H1 (cell line): ENCODE results near the gene ETS1. TPM values are rescaled to one million over a fixed set of nuclear protein-coding genes. Genes with fewer than 3 reads are reported as not detected.

Experiments used
- CTCF ChIA-PET: fragments of 300-600 bp; sonication (Branson Sonifier 250); formaldehyde crosslinking; loops from one replicate; lab custom pipeline; 2021; ENCODE audit not compliant: partially characterized antibody; lab: Charles Lee
- POLR2A ChIA-PET: fragments of 300-600 bp; sonication (Branson Sonifier 250); formaldehyde crosslinking; loops from one replicate; lab custom pipeline; 2021; ENCODE audit warnings: inconsistent platforms; ENCODE audit not compliant: partially characterized antibody; lab: Charles Lee
- DNase-seq, 2 experiments: peaks; one replicate each; pipeline versions ENCODE4 v3.0.0 to v3.0.0-alpha.2; 2010 to 2022; ENCODE audit warnings: low spot score in 2 of 2, low read depth in 1 of 2, mixed read lengths in 1 of 2
- FAIRE-seq: peaks from 2 replicates; lab custom pipeline; 2011; peaks lifted over from hg19 to GRCh38; lab: Jason Lieb, UNC
- H2AFZ ChIP-seq: 2 replicates; pipeline ENCODE4 v1.8.1; 2012; ENCODE audit warnings: low read length, inconsistent platforms
- H2AK5ac ChIP-seq: 2 replicates; pipeline ENCODE4 v1.6.1; 2013; ENCODE audit warnings: low read depth, low read length
- H2BK120ac ChIP-seq: replicated peaks from 2 replicates; pipeline ENCODE3; 2013; ENCODE audit warnings: low read depth, low read length, inconsistent platforms
- H2BK12ac ChIP-seq: 2 replicates; pipeline ENCODE4 v1.6.1; 2013; ENCODE audit warnings: low read depth, low read length
- H2BK15ac ChIP-seq: 2 replicates; pipeline ENCODE4 v1.6.1; 2013; ENCODE audit warnings: low read length
- H2BK20ac ChIP-seq: 2 replicates; pipeline ENCODE4 v1.6.1; 2013; ENCODE audit warnings: low read length
- H2BK5ac ChIP-seq: 2 replicates; pipeline ENCODE4 v1.6.1; 2013; ENCODE audit warnings: low read depth, low read length
- H3K14ac ChIP-seq: 2 replicates; pipeline ENCODE4 v1.6.1; 2013; ENCODE audit warnings: inconsistent platforms; ENCODE audit not compliant: insufficient read length
- H3K18ac ChIP-seq: 2 replicates; pipeline ENCODE4 v1.6.1; 2013; ENCODE audit warnings: low read length; ENCODE audit errors: extremely low read depth
- H3K23ac ChIP-seq: 2 replicates; pipeline ENCODE4 v1.6.1; 2013; ENCODE audit warnings: inconsistent platforms; ENCODE audit not compliant: insufficient read length
- H3K23me2 ChIP-seq: 2 replicates; pipeline ENCODE4 v1.6.1; 2013; ENCODE audit warnings: low read depth, low read length
- H3K27ac ChIP-seq: 2 replicates; pipeline ENCODE4 v1.6.1; 2011; ENCODE audit warnings: low read depth, low read length, inconsistent platforms
- H3K27me3 ChIP-seq, 4 experiments: replicated peaks in 1 of 4; 1 replicate in 1 of 4; 2 replicates in 3 of 4; pipeline versions ENCODE4 v1.6.1 to v1.8.1; 2011 to 2013; ENCODE audit warnings: low read length in 3 of 4, mild to moderate bottlenecking in 3 of 4, inconsistent platforms in 2 of 4, mixed read lengths in 2 of 4, moderate library complexity in 1 of 4; ENCODE audit not compliant: control insufficient read depth in 3 of 4, insufficient read depth in 3 of 4; ENCODE audit errors: extremely low read depth in 1 of 4
- H3K36me3 ChIP-seq, 4 experiments: 2 replicates each; pipeline versions ENCODE4 v1.6.1 to v1.8.1; 2011 to 2013; ENCODE audit warnings: mild to moderate bottlenecking in 4 of 4, low read length in 3 of 4, moderate library complexity in 2 of 4, control low read depth in 1 of 4, inconsistent platforms in 1 of 4; ENCODE audit not compliant: insufficient read depth in 4 of 4, control insufficient read depth in 2 of 4
- H3K4ac ChIP-seq: replicated peaks from 2 replicates; pipeline ENCODE3; 2013; ENCODE audit warnings: low read length, low read depth, mixed read lengths, inconsistent platforms; ENCODE audit not compliant: insufficient read length
- H3K4me1 ChIP-seq, 4 experiments: replicated peaks in 1 of 4; 1 replicate in 1 of 4; 2 replicates in 3 of 4; pipeline versions ENCODE4 v1.6.1 to v1.8.1; 2011 to 2013; ENCODE audit warnings: low read length in 3 of 4, inconsistent platforms in 2 of 4, mixed read lengths in 1 of 4; ENCODE audit not compliant: insufficient read depth in 4 of 4, control insufficient read depth in 3 of 4
- H3K4me2 ChIP-seq, 2 experiments: 2 replicates each; pipeline versions ENCODE4 v1.6.1 to v1.8.1; 2011 to 2013; ENCODE audit warnings: low read depth in 2 of 2, low read length in 2 of 2, control low read depth in 1 of 2, inconsistent platforms in 1 of 2, mild to moderate bottlenecking in 1 of 2; ENCODE audit not compliant: insufficient read depth in 1 of 2
- H3K4me3 ChIP-seq, 4 experiments: fragments of 200-600, 300-600 bp in 1 of 4; sonication (generic), shearing (Covaris generic), sonication (Bioruptor Twin) in 1 of 4; 2 replicates each; pipeline versions ENCODE4 v1.5.1 to v1.8.1; 2011 to 2016; ENCODE audit warnings: low read length in 4 of 4, low read depth in 3 of 4, control low read depth in 2 of 4, inconsistent platforms in 2 of 4, mild to moderate bottlenecking in 2 of 4, mixed read lengths in 1 of 4, moderate library complexity in 1 of 4; ENCODE audit not compliant: insufficient read depth in 2 of 4; ENCODE audit errors: extremely low read depth in 1 of 4
- H3K56ac ChIP-seq: replicated peaks from 2 replicates; pipeline ENCODE3; 2013; ENCODE audit warnings: low read depth, mild to moderate bottlenecking, mixed read lengths, low read length, inconsistent platforms; ENCODE audit not compliant: insufficient read length
- H3K79me1 ChIP-seq: 2 replicates; pipeline ENCODE4 v1.6.1; 2013; ENCODE audit warnings: low read depth, low read length, control low read depth
- H3K79me2 ChIP-seq, 2 experiments: 2 replicates each; pipeline versions ENCODE4 v1.6.1 to v1.8.1; 2012 to 2013; ENCODE audit warnings: low read length in 2 of 2, mild to moderate bottlenecking in 2 of 2, inconsistent platforms in 1 of 2; ENCODE audit not compliant: insufficient read depth in 2 of 2, control insufficient read depth in 1 of 2
- H3K9ac ChIP-seq, 4 experiments: replicated peaks in 1 of 4; 1 replicate in 1 of 4; 2 replicates in 3 of 4; pipeline versions ENCODE4 v1.6.1 to v1.8.1; 2011 to 2013; ENCODE audit warnings: low read depth in 3 of 4, low read length in 3 of 4, control low read depth in 2 of 4, mild to moderate bottlenecking in 2 of 4, moderate library complexity in 2 of 4, inconsistent platforms in 1 of 4; ENCODE audit errors: extremely low read depth in 1 of 4
- H3K9me3 ChIP-seq, 2 experiments: 2 replicates each; pipeline versions ENCODE4 v1.6.1 to v1.8.1; 2012 to 2013; ENCODE audit warnings: mild to moderate bottlenecking in 2 of 2, moderate library complexity in 2 of 2, control low read depth in 1 of 2, inconsistent platforms in 1 of 2, low read depth in 1 of 2, low read length in 1 of 2, mixed read lengths in 1 of 2; ENCODE audit not compliant: insufficient read depth in 2 of 2
- H4K20me1 ChIP-seq, 2 experiments: replicated peaks in 1 of 2; 2 replicates each; pipeline versions ENCODE3 to v1.8.1; 2011 to 2013; ENCODE audit warnings: inconsistent platforms in 2 of 2, low read length in 2 of 2, mild to moderate bottlenecking in 1 of 2; ENCODE audit not compliant: insufficient read depth in 2 of 2, control insufficient read depth in 1 of 2
- H4K5ac ChIP-seq: 2 replicates; pipeline ENCODE4 v1.6.1; 2013; ENCODE audit warnings: low read length, low read depth, mixed read lengths, inconsistent platforms; ENCODE audit not compliant: insufficient read length
- H4K8ac ChIP-seq: 2 replicates; pipeline ENCODE4 v1.8.0; 2013; ENCODE audit warnings: mild to moderate bottlenecking, moderate library complexity, low read length, inconsistent platforms; ENCODE audit not compliant: insufficient read depth; ENCODE audit errors: extremely low read depth
- H4K91ac ChIP-seq: replicated peaks from 2 replicates; pipeline ENCODE3; 2013; ENCODE audit warnings: low read length, mixed read lengths, inconsistent platforms; ENCODE audit not compliant: insufficient read length
- ASH2L ChIP-seq: fragments of 200-600, 300-600 bp; sonication (generic); IDR thresholded peaks from one replicate; pipeline ENCODE4 v1.7.1; 2017; ENCODE audit warnings: low read length
- ATF2 ChIP-seq: IDR thresholded peaks from 2 replicates; pipeline ENCODE4 v1.6.1; 2012; ENCODE audit warnings: low read length, inconsistent platforms
- BCL11A ChIP-seq, 2 experiments: IDR thresholded peaks; one replicate each; pipeline ENCODE4 v1.6.1; 2011; ENCODE audit warnings: low read depth in 2 of 2, low read length in 2 of 2, mild to moderate bottlenecking in 2 of 2
- CEBPB ChIP-seq: IDR thresholded peaks from 2 replicates; pipeline ENCODE4 v1.6.1; 2012; ENCODE audit warnings: low read depth, low read length
- EP300 ChIP-seq, 2 experiments: IDR thresholded peaks; 1 replicate in 1 of 2; 2 replicates in 1 of 2; pipeline ENCODE4 v1.6.1; 2011 to 2012; ENCODE audit warnings: low read depth in 2 of 2, low read length in 2 of 2, mild to moderate bottlenecking in 2 of 2, borderline replicate concordance in 1 of 2, inconsistent platforms in 1 of 2, moderate library complexity in 1 of 2
- MAX ChIP-seq: IDR thresholded peaks from 2 replicates; pipeline ENCODE4 v1.6.1; 2012; ENCODE audit warnings: inconsistent platforms
- POLR2AphosphoS5 ChIP-seq: IDR thresholded peaks from 2 replicates; pipeline ENCODE4 v1.6.1; 2011; ENCODE audit warnings: low read depth, low read length
- POU5F1 ChIP-seq: IDR thresholded peaks from 2 replicates; pipeline ENCODE4 v1.6.1; 2011; ENCODE audit warnings: low read depth, mild to moderate bottlenecking, low read length, moderate library complexity
- SIX5 ChIP-seq: IDR thresholded peaks from 2 replicates; pipeline ENCODE4 v1.6.1; 2011; ENCODE audit warnings: mild to moderate bottlenecking, low read depth, low read length
- SP2 ChIP-seq: IDR thresholded peaks from 2 replicates; pipeline ENCODE4 v1.6.1; 2012; ENCODE audit warnings: mild to moderate bottlenecking, low read length, inconsistent platforms
- TEAD4 ChIP-seq: IDR thresholded peaks from 2 replicates; pipeline ENCODE4 v1.6.1; 2012; ENCODE audit warnings: low read depth, low read length, inconsistent platforms, mixed read lengths
- WGBS, 2 experiments: shearing (Covaris generic) in 1 of 2; methylation state at CpG; one replicate each; pipeline versions ENCODE4 v1.1.6 to v1.1.7; 2013 to 2015; ENCODE audit warnings: low lambda C conversion rate in 2 of 2, mixed read lengths in 2 of 2, inconsistent platforms in 1 of 2, low coverage in 1 of 2, missing lambda C conversion rate in 1 of 2; ENCODE audit not compliant: insufficient replicate concordance in 2 of 2, insufficient coverage in 1 of 2, insufficient read length in 1 of 2; ENCODE audit errors: extremely low coverage in 1 of 2, missing lambda C conversion rate in 1 of 2; 5-methylcytosine and 5-hydroxymethylcytosine counted together
- polyA plus RNA-seq, 7 experiments: library from polyadenylated mRNA; depleted of rRNA in 3 of 7; stranded (reverse) in 5 of 7; unstranded in 2 of 7; fragments of >200 nt in 5 of 7; fragments of 200-250 nt in 2 of 7; gene quantifications; 1 replicate in 5 of 7; 2 replicates in 1 of 7; 4 replicates in 1 of 7; pipeline versions ENCODE4 v1.2.1 to v1.2.3, GENCODE V29; 2011 to 2013; ENCODE audit warnings: missing spikeins in 2 of 7, mixed read lengths in 2 of 7
- total RNA-seq: library from RNA; stranded (reverse); fragmentation: NEBNext Ultra II Directional; extraction: Animal tissue kit (Norgen Biotek cat#: 25700); gene quantifications from 2 replicates; pipeline ENCODE4 v1.2.1, GENCODE V29; 2021
- TF ChIP-seq, protein P1 (sequence below): IDR thresholded peaks from 2 replicates; pipeline ENCODE4 v1.6.1; 2012; ENCODE audit warnings: inconsistent platforms

Gene ETS1
- total and polyA plus RNA-seq, 2 of the 8 experiments (the other 6 are each of a cell fraction or from before 2014, with no cell fraction given) = 10.0 to 35.3 TPM

GRCh38 chr11:128524172-128524571, 63.2 kb downstream of the ETS1 start:
- H3K23me2 ChIP-seq = peaks cover 5% of the 10 kb centered on the region; the same call in 1 of the 2 replicates
- ChIA-PET POLR2A (no interaction called here), CTCF (no interaction called here)
- no peak overlapping the region for H3K56ac ChIP-seq
- 90% methylated on average over 4 of the region's 4 CpGs; no CpG with 5 or more reads in 1 of the 2 experiments for WGBS, 2 experiments
- H4K8ac ChIP-seq = no peak overlapping the region
- no peak overlapping the region for H2BK5ac ChIP-seq
- H3K79me2 ChIP-seq = 0 out of 4 replicates have a peak, but pooled peaks cover 0 to 3% of the 10 kb centered on the region in 2 experiments
- H2BK12ac ChIP-seq = no peak overlapping the region
- no peak for FAIRE-seq
- H3K4ac ChIP-seq = no peak overlapping the region
- no peak overlapping the region for H2BK15ac ChIP-seq
- H4K20me1 ChIP-seq = no peaks in the 10 kb centered on the region
- H3K14ac ChIP-seq = no peak overlapping the region
- no peak overlapping the region for H3K4me3 ChIP-seq
- DNase-seq = no peak
- no peak overlapping the region for H4K91ac ChIP-seq
- H3K27me3 ChIP-seq = peaks cover 0 to 39% (median 14%) of the 10 kb centered on the region in 4 experiments; a peak in 6 of 7 replicates
- no peak overlapping the region for H3K18ac ChIP-seq
- H2BK20ac ChIP-seq = no peak overlapping the region
- H3K9me3 ChIP-seq = no peaks in the 10 kb centered on the region
- H3K27ac ChIP-seq = no peak overlapping the region
- no peak overlapping the region for H2AFZ ChIP-seq
- no peak overlapping the region for H3K23ac ChIP-seq
- H4K5ac ChIP-seq = no peak overlapping the region
- H3K9ac ChIP-seq = no peak overlapping the region
- H3K36me3 ChIP-seq = no peaks in the 10 kb centered on the region
- H3K4me1 ChIP-seq = peaks cover 0 to 4% (median 1%) of the 10 kb centered on the region in 4 experiments; a peak in 4 of 7 replicates
- H2AK5ac ChIP-seq = no peak overlapping the region
- no peak overlapping the region for H2BK120ac ChIP-seq
- H3K4me2 ChIP-seq = no peak overlapping the region
- H3K79me1 ChIP-seq = no peaks in the 10 kb centered on the region
- TF ChIP-seq SIX5 (no peak), SP2 (no peak), ATF2 (no peak), ASH2L (no peak), POU5F1 (no peak), CEBPB (no peak), MAX (no peak), POLR2AphosphoS5 (no peak), BCL11A (IDR thresholded peaks at IDR 0.05; ENCODE audit: low read depth in 2 of 2, low read length in 2 of 2) (no peak), EP300 (IDR thresholded peaks at IDR 0.05; ENCODE audit: borderline replicate concordance in 1 of 2, low read depth in 2 of 2, low read length in 2 of 2) (no peak), TEAD4 (no peak)
- TF ChIP-seq, protein P1, sequence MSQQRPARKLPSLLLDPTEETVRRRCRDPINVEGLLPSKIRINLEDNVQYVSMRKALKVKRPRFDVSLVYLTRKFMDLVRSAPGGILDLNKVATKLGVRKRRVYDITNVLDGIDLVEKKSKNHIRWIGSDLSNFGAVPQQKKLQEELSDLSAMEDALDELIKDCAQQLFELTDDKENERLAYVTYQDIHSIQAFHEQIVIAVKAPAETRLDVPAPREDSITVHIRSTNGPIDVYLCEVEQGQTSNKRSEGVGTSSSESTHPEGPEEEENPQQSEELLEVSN = no peak
